Right lobe of liver (tissue), 4 donors: ENCODE results near the gene PLA2G7.

Source experiments
- CTCF ChIP-seq, 4 donors: fragments of 200-600 bp in 3 of 4; fragments of 450-650 bp in 1 of 4; IDR thresholded peaks; one replicate each; pipeline versions ENCODE4 v1.5.1 to v1.8.0; 2016 to 2022; ENCODE audit warnings: antibody characterized with exemption in 4 of 4, mild to moderate bottlenecking in 2 of 4
- POLR2A ChIP-seq: fragments of 450-650 bp; IDR thresholded peaks from one replicate; pipeline ENCODE4 v1.6.1; 2017; ENCODE audit warnings: antibody characterized with exemption, mild to moderate bottlenecking
- donor health status: DM: no; HTN: no; CAD: no.
- donor health status: DM: no; HTN: no; CAD: no.
- donor health status: DM: no; HTN: yes; CAD: no.

- TF ChIP-seq POLR2A (no peak), CTCF (IDR thresholded peaks at IDR 0.05) (no peak)
Observed at GRCh38 chr6:46736906-46737305, 1.7 kb upstream of the PLA2G7 start.
